SU-DHL-6 (cell line): Measurements from ENCODE around the gene NKPD1.

Experiments used
- H2AFZ ChIP-seq: fragments of 200-600 bp; sonication (generic); 2 replicates; pipeline ENCODE4 v1.6.1; 2014; ENCODE audit warnings: low read depth, mild to moderate bottlenecking, moderate library complexity, mixed read lengths, antibody characterized with exemption, low read length; ENCODE audit not compliant: severe bottlenecking
- H3F3A ChIP-seq: fragments of 200-600 bp; shearing (Covaris generic); 2 replicates; pipeline ENCODE4 v1.6.0; 2016; ENCODE audit warnings: antibody characterized with exemption, mild to moderate bottlenecking; ENCODE audit not compliant: insufficient read depth
- H3K27ac ChIP-seq: fragments of 200-600 bp; sonication (generic); 2 replicates; pipeline ENCODE4 v1.5.1; 2016; ENCODE audit warnings: low read depth, mild to moderate bottlenecking, low read length, moderate library complexity, mixed read lengths
- H3K27me3 ChIP-seq: fragments of 200-600 bp; sonication (generic), shearing (Covaris generic); 2 replicates; pipeline ENCODE4 v1.6.0; 2014; ENCODE audit warnings: mild to moderate bottlenecking, low read length
- H3K36me3 ChIP-seq: fragments of 200-600 bp; sonication (generic); 2 replicates; pipeline ENCODE4 v1.6.1; 2014; ENCODE audit warnings: mild to moderate bottlenecking, low read length, mixed read lengths
- H3K4me2 ChIP-seq: fragments of 300-600, 200-600 bp; shearing (Covaris generic), sonication (generic); 2 replicates; pipeline ENCODE4 v1.6.0; 2014; ENCODE audit warnings: low read length, low read depth, mild to moderate bottlenecking; ENCODE audit not compliant: poor library complexity, severe bottlenecking
- H3K4me3 ChIP-seq: fragments of 200-600 bp; sonication (generic); 2 replicates; pipeline ENCODE4 v1.5.1; 2014; ENCODE audit warnings: antibody characterized with exemption, low read length, mild to moderate bottlenecking, mixed read lengths; ENCODE audit not compliant: insufficient read depth, poor library complexity, severe bottlenecking
- H3K79me2 ChIP-seq: fragments of 200-600 bp; sonication (generic); 2 replicates; pipeline ENCODE4 v1.6.1; 2014; ENCODE audit warnings: mild to moderate bottlenecking, low read length, moderate library complexity; ENCODE audit not compliant: insufficient read depth
- H3K9ac ChIP-seq: fragments of 200-600 bp; sonication (generic); 2 replicates; pipeline ENCODE4 v1.7.0; 2014; ENCODE audit warnings: mild to moderate bottlenecking, low read length
- H3K9me2 ChIP-seq: fragments of 200-600 bp; sonication (generic); replicated peaks from 2 replicates; pipeline ENCODE4 v1.6.1; 2014; ENCODE audit warnings: low read length; ENCODE audit not compliant: insufficient read depth
- H3K9me3 ChIP-seq: fragments of 200-600 bp; sonication (generic); 2 replicates; pipeline ENCODE4 v1.6.1; 2014; ENCODE audit warnings: low read length, mixed read lengths; ENCODE audit not compliant: insufficient read depth
- H4K20me1 ChIP-seq: fragments of 200-600 bp; sonication (generic); 2 replicates; pipeline ENCODE4 v1.6.1; 2014; ENCODE audit warnings: low read depth, mild to moderate bottlenecking, antibody characterized with exemption, low read length, moderate library complexity, mixed read lengths
- EZH2phosphoT487 ChIP-seq: fragments of 200-600 bp; sonication (generic), shearing (Covaris generic); conservative IDR thresholded peaks from 2 replicates; pipeline ENCODE4 v1.6.1; 2018; ENCODE audit warnings: mild to moderate bottlenecking, antibody characterized with exemption, low read length, moderate library complexity, mixed read lengths
- TF ChIP-seq, protein P1 (sequence below): fragments of 200-600 bp; sonication (generic); IDR thresholded peaks from one replicate; pipeline ENCODE4 v1.5.1; 2017; ENCODE audit warnings: antibody characterized with exemption, mild to moderate bottlenecking, low read length, moderate library complexity; ENCODE audit not compliant: insufficient read depth, poor library complexity, severe bottlenecking

The NKPD1 gene, protein sequence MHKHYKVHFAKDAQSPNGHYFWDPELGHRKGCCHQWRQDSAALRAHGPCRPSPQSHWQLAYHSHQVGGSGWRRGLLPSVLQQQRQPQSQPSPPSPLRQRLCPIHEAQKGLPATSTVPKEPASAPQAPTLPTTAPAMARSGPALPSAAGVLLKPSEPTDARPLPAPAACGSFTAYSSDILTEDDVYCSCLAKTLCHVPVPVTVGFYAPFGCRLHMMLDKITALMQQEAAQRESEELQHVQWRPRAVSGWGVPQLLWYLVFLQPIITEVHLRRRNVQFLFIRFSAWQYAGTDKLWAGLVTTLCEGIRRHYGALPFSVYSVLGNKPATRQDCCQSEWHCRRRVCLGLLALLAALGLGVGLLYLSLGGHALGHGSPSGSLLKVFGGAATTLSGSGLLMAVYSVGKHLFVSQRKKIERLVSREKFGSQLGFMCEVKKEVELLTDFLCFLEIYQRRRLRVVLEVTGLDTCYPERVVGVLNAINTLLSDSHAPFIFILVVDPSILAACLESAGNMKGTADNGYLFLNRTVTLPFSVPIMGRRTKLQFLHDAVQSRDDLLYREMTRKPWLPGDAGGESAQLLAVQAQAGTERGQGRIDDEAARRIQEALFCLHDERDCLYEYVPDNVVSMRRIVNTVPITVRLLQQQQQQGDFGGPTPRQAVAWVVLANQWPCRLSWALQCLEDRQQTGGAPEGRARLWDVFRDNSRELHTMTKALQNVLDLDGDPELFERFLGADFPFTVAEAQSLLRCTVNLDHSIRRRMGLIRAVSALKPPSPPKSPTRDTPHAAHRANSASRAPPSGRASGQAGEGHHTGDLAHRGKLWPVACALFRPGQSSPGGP

DNA sequence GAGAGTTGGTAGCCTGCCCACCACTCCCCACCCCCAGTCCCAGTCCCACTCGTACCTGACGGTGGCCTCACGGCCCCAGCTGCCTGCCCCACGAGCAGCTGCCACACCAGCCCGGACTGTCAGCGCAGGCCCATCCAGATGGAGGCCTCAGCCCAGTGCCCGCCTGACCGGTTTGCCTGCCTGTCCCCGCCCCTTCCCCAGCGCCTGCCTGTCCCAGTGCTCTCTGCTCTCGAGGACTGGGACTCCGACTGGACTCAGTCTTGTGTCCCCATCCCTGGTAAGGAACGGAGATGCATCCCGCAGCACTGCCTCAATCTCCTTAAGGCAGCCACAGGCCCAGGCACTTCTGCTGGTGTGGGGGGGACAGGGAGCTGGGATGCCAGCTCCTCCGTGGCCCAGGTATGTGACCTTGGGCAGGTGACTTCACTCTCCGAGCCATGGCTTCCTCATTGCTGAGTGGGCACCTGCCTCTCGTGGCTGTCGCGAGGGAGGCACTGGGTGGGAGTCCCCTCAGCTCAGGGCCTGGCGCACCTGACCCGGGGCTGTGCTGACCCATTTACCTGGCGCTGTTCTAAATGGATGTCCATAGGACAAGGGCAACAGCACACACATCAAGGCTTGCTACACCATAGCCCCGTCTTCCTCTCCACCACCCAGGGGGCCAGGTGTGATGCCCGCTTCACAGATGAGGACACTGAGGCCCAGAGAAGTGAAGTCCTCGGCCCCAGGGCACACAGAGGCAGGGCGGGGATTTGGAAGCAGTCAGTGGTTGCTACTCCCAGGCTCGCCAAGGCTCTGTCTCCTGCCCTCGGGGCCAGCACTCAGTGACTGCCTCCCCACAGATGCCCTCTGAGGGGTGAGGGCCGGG is at the start of gene NKPD1:
TSS of gene NKPD1 (minus strand) at position 113 of the 868 bp plus-strand sequence. CDS start 832 bp downstream, outside the sequence.
- Histone ChIP-seq H3K79me2 (no peaks in the 10 kb centered on the region), H3K4me2 (no peak within 1 kb of the TSS), H2AFZ (no peak within 1 kb of the TSS), H3K36me3 (no peaks in the 10 kb centered on the region), H3K27ac (no peak within 1 kb of the TSS), H3K4me3 (no peak within 1 kb of the TSS), H3K9ac (no peak within 1 kb of the TSS), H3K9me2 (no peaks in the 10 kb centered on the region), H3F3A (no peaks in the 10 kb centered on the region), H4K20me1 (no peaks in the 10 kb centered on the region), H3K27me3 (no peaks in the 10 kb centered on the region), H3K9me3 (no peaks in the 10 kb centered on the region)
- no peak for TF ChIP-seq EZH2phosphoT487
- TF ChIP-seq, protein P1, sequence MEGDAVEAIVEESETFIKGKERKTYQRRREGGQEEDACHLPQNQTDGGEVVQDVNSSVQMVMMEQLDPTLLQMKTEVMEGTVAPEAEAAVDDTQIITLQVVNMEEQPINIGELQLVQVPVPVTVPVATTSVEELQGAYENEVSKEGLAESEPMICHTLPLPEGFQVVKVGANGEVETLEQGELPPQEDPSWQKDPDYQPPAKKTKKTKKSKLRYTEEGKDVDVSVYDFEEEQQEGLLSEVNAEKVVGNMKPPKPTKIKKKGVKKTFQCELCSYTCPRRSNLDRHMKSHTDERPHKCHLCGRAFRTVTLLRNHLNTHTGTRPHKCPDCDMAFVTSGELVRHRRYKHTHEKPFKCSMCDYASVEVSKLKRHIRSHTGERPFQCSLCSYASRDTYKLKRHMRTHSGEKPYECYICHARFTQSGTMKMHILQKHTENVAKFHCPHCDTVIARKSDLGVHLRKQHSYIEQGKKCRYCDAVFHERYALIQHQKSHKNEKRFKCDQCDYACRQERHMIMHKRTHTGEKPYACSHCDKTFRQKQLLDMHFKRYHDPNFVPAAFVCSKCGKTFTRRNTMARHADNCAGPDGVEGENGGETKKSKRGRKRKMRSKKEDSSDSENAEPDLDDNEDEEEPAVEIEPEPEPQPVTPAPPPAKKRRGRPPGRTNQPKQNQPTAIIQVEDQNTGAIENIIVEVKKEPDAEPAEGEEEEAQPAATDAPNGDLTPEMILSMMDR = no peak

DNA sequence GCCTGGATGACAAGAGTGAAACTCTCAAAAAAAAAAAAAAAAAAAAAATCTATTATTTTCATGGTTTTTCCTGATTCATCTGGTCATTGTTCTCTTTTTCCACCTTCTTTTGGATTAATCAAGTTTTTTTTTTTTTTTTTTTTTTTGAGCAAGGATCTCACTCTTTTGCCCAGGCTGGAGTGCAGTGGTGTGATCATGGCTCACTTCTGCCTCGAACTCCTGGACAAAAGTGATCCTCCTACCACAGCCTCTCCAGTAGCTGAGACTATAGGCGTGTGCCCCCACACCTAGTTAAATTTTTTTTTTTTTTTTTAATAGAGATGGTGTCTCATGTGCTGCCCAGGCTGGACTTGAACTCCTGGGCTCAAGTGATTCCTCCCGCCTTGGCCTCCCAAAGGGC is 45.5 kb upstream of the NKPD1 start:
- TF ChIP-seq, protein P1 = no peak
- no peak for TF ChIP-seq EZH2phosphoT487
- H3F3A ChIP-seq = no peaks in the 10 kb centered on the region
- no peaks in the 10 kb centered on the region for H4K20me1 ChIP-seq
- H3K9me2 ChIP-seq = no peaks in the 10 kb centered on the region
- H3K9me3 ChIP-seq = peaks cover 2% of the 10 kb centered on the region; the same call in 1 of the 2 replicates
- H3K4me3 ChIP-seq = no peak overlapping the region
- H3K36me3 ChIP-seq = no peaks in the 10 kb centered on the region
- no peaks in the 10 kb centered on the region for H3K79me2 ChIP-seq
- no peak overlapping the region for H3K4me2 ChIP-seq
- no peak overlapping the region for H2AFZ ChIP-seq
- H3K9ac ChIP-seq = no peak overlapping the region
- H3K27me3 ChIP-seq = no peaks in the 10 kb centered on the region
- no peak overlapping the region for H3K27ac ChIP-seq

DNA sequence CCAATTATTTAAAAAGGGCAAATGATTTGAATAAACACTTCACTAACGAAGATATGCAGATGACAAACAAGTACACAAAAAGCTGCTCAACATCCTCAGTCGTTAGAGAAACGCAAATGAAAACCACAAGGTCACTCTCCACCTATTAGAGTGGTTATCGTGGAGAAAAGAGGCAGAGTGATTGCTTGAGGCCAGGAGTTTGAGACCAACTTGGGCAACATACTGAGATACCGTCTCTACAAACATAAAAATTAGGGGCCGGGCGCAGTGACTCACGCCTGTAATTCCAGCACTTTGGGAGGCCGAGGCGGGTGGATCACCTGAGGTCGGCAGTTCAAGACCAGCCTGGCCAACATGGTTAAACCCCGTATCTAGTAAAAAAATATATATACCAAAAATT is 45.0 kb upstream of the NKPD1 start:
- H3K79me2 ChIP-seq = no peaks in the 10 kb centered on the region
- peaks cover 4% of the 10 kb centered on the region; the same call in 1 of the 2 replicates for H3K9me3 ChIP-seq
- no peaks in the 10 kb centered on the region for H3K36me3 ChIP-seq
- no peaks in the 10 kb centered on the region for H3K27me3 ChIP-seq
- no peak overlapping the region for H3K4me2 ChIP-seq
- no peak overlapping the region for H3K27ac ChIP-seq
- H3F3A ChIP-seq = no peaks in the 10 kb centered on the region
- no peak overlapping the region for H2AFZ ChIP-seq
- no peaks in the 10 kb centered on the region for H3K9me2 ChIP-seq
- H3K4me3 ChIP-seq = no peak overlapping the region
- H4K20me1 ChIP-seq = no peaks in the 10 kb centered on the region
- H3K9ac ChIP-seq = no peak overlapping the region
- TF ChIP-seq, protein P1 = no peak
- no peak for TF ChIP-seq EZH2phosphoT487
